HL-60/S4 treated with phorbol 12-myristate 13-acetate at 8.2 ng/mL for 4 days and 3 days (cell line): ENCODE results near the gene LSM3.

ENCODE experiments used
- in situ Hi-C: fragments of 300-500 bp; cut with MboI; formaldehyde crosslinking; loops from 2 replicates; pipeline ENCODE4 v1.15.0; 2022; ENCODE audit warnings: low sequenced_read_pairs

The LSM3 gene

GRCh38 chr3:14188041-14188754 is 9.6 kb downstream of the LSM3 start:
- in situ Hi-C loops = no loop called here

- in situ Hi-C loops = no loop called here
Observed at GRCh38 chr3:14194865-14195264, 16.2 kb downstream of the LSM3 start.

GRCh38 chr3:14199641-14200040 is 21.0 kb downstream of the LSM3 start:
- in situ Hi-C loops = no loop called here

DNA sequence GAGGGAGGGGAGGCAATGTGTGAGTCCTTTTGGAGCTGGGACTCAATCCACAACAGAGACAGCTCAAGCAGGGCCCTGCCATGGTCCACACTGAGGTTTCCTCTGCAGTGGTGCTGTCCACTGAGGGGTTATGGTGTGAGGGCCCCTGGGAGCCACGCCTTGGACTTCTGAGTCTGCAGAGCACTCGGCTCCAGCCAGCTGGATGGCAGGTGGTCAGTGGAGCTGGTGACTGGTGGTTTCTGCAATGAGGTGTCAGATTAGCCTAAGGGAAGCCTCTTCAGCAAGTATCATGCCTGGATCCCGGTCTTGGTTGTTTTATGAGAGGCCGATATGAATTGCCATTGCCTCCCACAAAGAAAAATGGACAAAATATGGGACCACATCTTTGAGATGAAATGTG is 21.7 kb downstream of the LSM3 start:
- in situ Hi-C loops = no loop called here

DNA sequence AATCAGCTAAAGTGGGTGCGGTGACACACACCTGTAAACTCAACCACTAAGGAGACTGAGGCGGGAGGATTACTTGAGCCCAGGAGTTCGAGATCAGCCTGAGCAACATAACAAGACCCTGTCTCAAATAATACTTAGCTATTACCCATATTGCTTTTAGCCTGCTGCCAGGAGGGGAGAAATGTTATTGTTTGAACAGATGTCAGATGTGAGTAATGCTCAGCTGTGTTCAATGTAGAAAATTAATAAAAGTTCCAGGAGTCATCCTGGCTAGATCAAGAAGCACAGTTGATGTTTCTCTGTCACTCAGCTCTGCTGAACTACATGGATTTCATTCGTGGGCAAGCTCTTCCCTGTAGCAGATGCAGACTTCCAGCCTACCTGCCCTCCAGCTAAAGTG is 22.2 kb downstream of the LSM3 start:
- in situ Hi-C loops = no loop called here

GRCh38 chr3:14201940-14202684 is 23.5 kb downstream of the LSM3 start:
- in situ Hi-C loops = no loop called here

DNA sequence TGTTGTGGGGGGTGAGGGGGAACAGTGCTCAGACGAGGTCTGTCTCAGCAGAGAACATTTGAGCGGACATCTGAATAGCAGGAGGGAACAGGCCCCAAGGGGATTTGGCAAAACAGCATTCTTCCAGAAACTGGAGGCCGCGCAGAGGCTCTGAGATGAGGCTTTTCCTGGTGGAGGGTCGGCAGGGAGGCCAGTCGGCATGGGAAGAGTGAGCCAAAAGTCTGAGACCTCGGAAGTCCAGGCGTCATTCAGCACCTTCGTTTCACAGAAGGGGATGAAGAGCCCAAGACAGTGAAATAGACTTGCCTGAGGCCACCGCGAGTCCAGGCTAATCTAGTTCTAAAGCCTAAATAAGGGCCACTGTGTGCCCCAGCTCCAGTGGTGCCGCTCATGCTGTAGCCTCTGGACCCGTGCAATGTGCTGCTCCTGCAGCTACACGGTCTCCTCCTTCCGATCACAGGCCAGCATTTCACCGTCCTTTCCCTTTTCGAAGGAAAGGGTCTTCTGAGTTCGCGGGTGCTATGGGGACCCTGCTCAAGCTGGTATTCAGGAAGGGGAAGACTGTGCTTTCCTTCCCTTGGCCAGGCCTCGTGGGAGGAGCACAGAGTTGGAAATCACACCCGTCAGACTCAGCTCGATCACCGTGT is 24.4 kb downstream of the LSM3 start:
- in situ Hi-C loops = no loop called here

GRCh38 chr3:14203521-14204079 is 25.0 kb downstream of the LSM3 start:
- in situ Hi-C loops = no loop called here

- in situ Hi-C loops = no loop called here
Observed at GRCh38 chr3:14204515-14205284, 26.1 kb downstream of the LSM3 start.

- in situ Hi-C loops = no loop called here
Observed at GRCh38 chr3:14206548-14207177, 28.0 kb downstream of the LSM3 start.

- in situ Hi-C loops = no loop called here
Observed at GRCh38 chr3:14208168-14208567, 29.6 kb downstream of the LSM3 start.

GRCh38 chr3:14208977-14209394 is 30.4 kb downstream of the LSM3 start:
- in situ Hi-C loops = no loop called here

- in situ Hi-C loops = no loop called here
Observed at GRCh38 chr3:14209581-14210289, 31.1 kb downstream of the LSM3 start.

- in situ Hi-C loops = no loop called here
Observed at GRCh38 chr3:14210290-14210688, 31.7 kb downstream of the LSM3 start.

- in situ Hi-C loops = no loop called here
Observed at GRCh38 chr3:14210843-14211594, 32.4 kb downstream of the LSM3 start.

- in situ Hi-C loops = no loop called here
Observed at GRCh38 chr3:14211621-14212020, 33.0 kb downstream of the LSM3 start.

- in situ Hi-C loops = no loop called here
Observed at GRCh38 chr3:14212032-14212431, 33.4 kb downstream of the LSM3 start.

DNA sequence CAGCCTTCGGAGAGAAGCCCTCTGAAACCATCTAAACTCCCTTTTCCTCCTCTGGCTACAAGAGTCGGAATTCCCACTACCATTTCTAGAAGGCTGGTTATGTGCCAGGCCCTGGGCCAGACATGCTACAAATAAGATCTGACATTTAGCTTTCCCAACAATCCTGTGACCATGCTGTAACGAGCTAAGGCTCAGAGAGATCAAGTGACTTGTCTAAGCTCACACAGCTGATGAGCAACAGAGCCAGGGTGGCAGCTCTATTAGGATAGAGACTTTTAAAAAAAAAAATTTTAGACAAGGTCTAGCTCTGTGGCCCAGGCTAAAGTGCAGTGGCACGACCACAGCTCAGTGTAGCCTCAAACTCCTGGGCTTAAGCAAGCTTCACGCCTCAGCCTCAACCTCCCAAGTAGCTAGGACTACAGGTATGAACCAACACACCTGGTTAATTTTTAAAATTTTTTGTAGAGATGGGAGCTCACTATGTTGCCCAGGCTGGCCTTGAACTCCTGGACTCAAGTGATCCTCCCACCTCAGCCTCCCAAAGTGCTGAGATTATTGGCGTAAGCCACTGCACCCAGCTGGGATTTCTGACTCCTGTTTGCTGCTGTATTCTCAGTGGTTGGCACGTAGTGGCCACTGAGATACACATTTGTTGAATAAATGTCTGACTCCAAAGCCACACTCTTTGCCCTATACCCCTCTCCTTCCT is 34.6 kb downstream of the LSM3 start:
- in situ Hi-C loops = no loop called here
